IMR-90 (cell line): Measurements from ENCODE around the gene PHF5A.

ENCODE experiments used
- CTCF ChIP-seq: conservative IDR thresholded peaks from 2 replicates; pipeline ENCODE4 v1.5.1; 2012; ENCODE audit warnings: mild to moderate bottlenecking, low read depth, low read length, improper control_type of control experiment
- RFX5 ChIP-seq: IDR thresholded peaks from 2 replicates; pipeline ENCODE4 v1.8.0; 2012; ENCODE audit warnings: low read depth, mild to moderate bottlenecking, low read length, moderate library complexity

- no peak for TF ChIP-seq CTCF
- TF ChIP-seq RFX5 = no peak
These were observed 39.1 kb downstream of the PHF5A start for GRCh38 chr22:41429232-41429950.
